Kidney (tissue), 14 donors: ENCODE data around the gene SEPTIN12. TPM values are rescaled to one million over a fixed set of nuclear protein-coding genes. Genes with fewer than 3 reads are reported as not detected.
"Not testable (repeated sequence)": the region's sequence is repeated elsewhere in the genome, so short reads cannot be mapped to it uniquely, and the experiment has no call there.

Experiments used
- DNase-seq, 5 donors: peaks; one replicate each; pipeline ENCODE4 v3.0.0-alpha.2; 2013 to 2020
- FAIRE-seq: peaks from 2 replicates; lab custom pipeline; 2012; peaks lifted over from hg19 to GRCh38; lab: Jason Lieb, UNC
- H3K27ac ChIP-seq, 2 donors: one replicate each; pipeline ENCODE4 v1.7.0; 2013; ENCODE audit warnings: low read depth in 2 of 2, low read length in 2 of 2, inconsistent platforms in 1 of 2
- H3K27me3 ChIP-seq: one replicate; pipeline ENCODE4 v1.7.1; 2013; ENCODE audit warnings: low read length, inconsistent platforms; ENCODE audit not compliant: control insufficient read depth, insufficient read depth
- H3K36me3 ChIP-seq, 3 donors: one replicate each; pipeline versions ENCODE4 v1.7.0 to v1.7.1; 2013; ENCODE audit warnings: low read length in 3 of 3, control low read depth in 1 of 3, inconsistent platforms in 1 of 3; ENCODE audit not compliant: insufficient read depth in 3 of 3, control insufficient read depth in 2 of 3
- H3K4me1 ChIP-seq, 3 donors: one replicate each; pipeline versions ENCODE4 v1.7.0 to v1.7.1; 2013; ENCODE audit warnings: low read length in 3 of 3, inconsistent platforms in 1 of 3, low read depth in 1 of 3; ENCODE audit not compliant: control insufficient read depth in 2 of 3, insufficient read depth in 2 of 3
- H3K4me3 ChIP-seq, 3 donors: one replicate each; pipeline versions ENCODE4 v1.7.0 to v1.8.1; 2013; ENCODE audit warnings: low read length in 3 of 3, control low read depth in 1 of 3, inconsistent platforms in 1 of 3
- H3K9ac ChIP-seq, 3 donors: one replicate each; pipeline versions ENCODE4 v1.7.0 to v1.7.1; 2013; ENCODE audit warnings: low read length in 3 of 3, control low read depth in 1 of 3, inconsistent platforms in 1 of 3
- H3K9me3 ChIP-seq, 3 donors: one replicate each; pipeline versions ENCODE4 v1.7.0 to v1.7.1; 2013; ENCODE audit warnings: low read length in 3 of 3, control low read depth in 1 of 3, inconsistent platforms in 1 of 3; ENCODE audit not compliant: control insufficient read depth in 2 of 3, insufficient read depth in 1 of 3
- CTCF ChIP-seq: IDR thresholded peaks from 3 replicates; pipeline ENCODE4 v1.5.1; 2012; ENCODE audit warnings: mild to moderate bottlenecking, moderate library complexity, borderline replicate concordance; ENCODE audit not compliant: insufficient read depth; ENCODE audit errors: extremely low read depth
- intact Hi-C: fragments of 100-400 bp; cut with DNase I; formaldehyde crosslinking; loops from one replicate; pipeline ENCODE4 v1.11.1; 2022
- polyA plus RNA-seq: library from polyadenylated mRNA; stranded (reverse); fragments of 350-450 nt; fragmentation: Illumina TruSeq; extraction: RNeasy Lipid Tissue Mini Kit (QIAGEN cat#74804); gene quantifications from one replicate; pipeline ENCODE4 v1.2.3, GENCODE V29; 2014; ENCODE audit warnings: low read depth, low replicate concordance; ENCODE audit not compliant: insufficient read depth
- total RNA-seq: library from RNA; stranded (reverse); fragmentation: NEBNext Ultra II Directional; extraction: Animal tissue kit (Norgen Biotek cat#: 25700); gene quantifications from one replicate; pipeline ENCODE4 v1.2.1, GENCODE V29; 2021
- donor health status: control.
- donor health status: control.
- donor health status: control.
- donor health status: control.
- donor health status: control.
- donor health status: DM: yes; HTN: yes; CAD: no.
- donor health status: Normal renal cell carcinoma (clear cell type).

Gene SEPTIN12
- total and polyA plus RNA-seq, 2 donors from 2014 or later = not detected

DNA sequence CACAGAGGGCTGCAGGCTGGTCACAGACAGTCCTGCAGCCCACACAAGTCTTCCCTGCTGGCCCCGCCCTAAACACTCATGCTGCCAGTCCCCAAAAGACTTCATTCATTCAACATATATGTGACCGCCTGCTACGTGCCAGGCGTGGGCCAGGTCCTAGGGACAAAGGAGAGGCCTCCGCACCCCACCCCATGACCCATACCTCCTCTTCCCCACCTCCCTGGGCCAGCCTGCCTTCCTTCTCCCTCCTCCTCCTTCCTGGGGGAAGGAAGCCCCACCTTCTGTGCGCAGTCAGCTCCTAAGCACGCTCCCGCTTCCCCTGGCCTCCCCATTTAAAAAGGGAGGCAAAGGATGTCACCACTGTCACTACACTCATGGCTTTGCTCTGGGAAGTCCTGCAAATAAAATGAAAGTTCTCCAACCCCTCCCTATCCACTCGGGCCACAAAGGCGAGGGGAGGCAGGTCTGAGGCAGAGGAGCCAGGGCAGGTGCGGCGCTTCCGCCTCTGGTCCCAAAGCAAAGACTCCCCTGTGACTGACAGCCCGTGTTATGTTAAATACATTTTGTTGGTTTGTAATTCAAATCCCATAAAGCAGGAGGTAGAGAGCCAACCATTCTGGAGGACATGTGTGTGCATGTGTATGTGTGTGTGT is 44.8 kb downstream of the SEPTIN12 start:
- intact Hi-C loops = no loop called here
- H3K36me3 ChIP-seq = no peaks in the 10 kb centered on the region
- H3K4me1 ChIP-seq = peaks cover 0 to 2% (median 0%) of the 10 kb centered on the region in 3 donors
- FAIRE-seq = no peak
- no peak for TF ChIP-seq CTCF
- H3K9me3 ChIP-seq = no peaks in the 10 kb centered on the region
- DNase-seq = no peak
- H3K27ac ChIP-seq = no peak overlapping the region
- no peaks in the 10 kb centered on the region for H3K27me3 ChIP-seq
- H3K4me3 ChIP-seq = no peak overlapping the region
- H3K9ac ChIP-seq = no peak overlapping the region

DNA sequence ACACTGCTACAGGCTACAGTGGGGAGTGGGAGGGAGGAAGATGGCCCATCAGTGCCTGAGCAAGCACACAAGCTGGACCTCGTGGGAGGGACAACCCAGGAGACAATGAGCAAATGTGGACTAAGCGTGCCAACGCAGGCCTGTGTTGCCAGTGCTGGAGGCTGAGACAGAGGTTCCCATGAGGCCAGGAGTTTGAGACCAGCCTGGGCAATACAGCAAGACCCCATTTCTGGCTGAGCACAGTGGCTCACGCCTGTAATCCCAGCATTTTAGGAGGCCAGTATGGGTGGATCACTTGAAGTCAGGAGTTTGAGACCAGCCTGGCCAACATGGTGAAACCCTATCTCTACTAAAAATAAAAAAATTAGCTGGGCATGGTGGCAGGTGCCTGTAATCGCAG is 49.8 kb downstream of the SEPTIN12 start:
- DNase-seq, H3K27ac ChIP-seq, H3K4me1 ChIP-seq, H3K36me3 ChIP-seq, intact Hi-C loops, H3K27me3 ChIP-seq, H3K9me3 ChIP-seq, H3K4me3 ChIP-seq, FAIRE-seq, H3K9ac ChIP-seq: not testable (repeated sequence)

- H3K4me1 ChIP-seq = peaks cover 0 to 7% (median 6%) of the 10 kb centered on the region in 3 donors
- intact Hi-C loops = no loop called here
- H3K36me3 ChIP-seq = no peaks in the 10 kb centered on the region
- no peak overlapping the region for H3K4me3 ChIP-seq
- DNase-seq (peak in 1 of 5 donors; percentile 46), FAIRE-seq (no peak)
- no peaks in the 10 kb centered on the region for H3K27me3 ChIP-seq
- H3K9ac ChIP-seq = no peak overlapping the region
- no peaks in the 10 kb centered on the region for H3K9me3 ChIP-seq
- H3K27ac ChIP-seq = no peak overlapping the region
- TF ChIP-seq CTCF = no peak
These were observed 50.6 kb downstream of the SEPTIN12 start for GRCh38 chr16:4737545-4737944.

DNA sequence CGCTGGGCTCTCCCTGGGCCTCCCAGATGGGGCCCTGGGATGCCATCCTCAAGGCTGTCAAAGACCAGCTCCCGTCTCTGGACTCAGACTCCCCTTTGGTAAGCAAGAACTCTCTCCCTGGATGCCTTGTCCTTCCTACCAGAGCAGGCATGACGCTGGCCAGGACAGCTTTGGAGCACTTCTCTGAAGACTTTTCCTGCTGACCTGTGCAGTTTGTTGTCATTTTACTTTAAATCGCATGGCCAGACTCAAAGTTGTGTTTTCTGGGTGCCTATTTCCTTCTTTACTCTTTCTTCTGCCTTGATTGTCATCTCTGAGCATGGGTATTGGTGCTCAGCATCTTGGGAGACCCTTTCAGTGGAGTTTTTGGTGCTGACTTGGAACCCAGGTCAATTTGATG is 51.6 kb downstream of the SEPTIN12 start:
- TF ChIP-seq CTCF = no peak
- DNase-seq (no peak), FAIRE-seq (no peak)
- no peaks in the 10 kb centered on the region for H3K36me3 ChIP-seq
- H3K27me3 ChIP-seq = no peaks in the 10 kb centered on the region
- no peaks in the 10 kb centered on the region for H3K9me3 ChIP-seq
- H3K27ac ChIP-seq = no peak overlapping the region
- no peak overlapping the region for H3K9ac ChIP-seq
- H3K4me1 ChIP-seq = peaks cover 0 to 7% (median 6%) of the 10 kb centered on the region in 3 donors
- intact Hi-C loops = no loop called here
- no peak overlapping the region for H3K4me3 ChIP-seq
